ENCODE measurements around the gene ONECUT3.

DNA sequence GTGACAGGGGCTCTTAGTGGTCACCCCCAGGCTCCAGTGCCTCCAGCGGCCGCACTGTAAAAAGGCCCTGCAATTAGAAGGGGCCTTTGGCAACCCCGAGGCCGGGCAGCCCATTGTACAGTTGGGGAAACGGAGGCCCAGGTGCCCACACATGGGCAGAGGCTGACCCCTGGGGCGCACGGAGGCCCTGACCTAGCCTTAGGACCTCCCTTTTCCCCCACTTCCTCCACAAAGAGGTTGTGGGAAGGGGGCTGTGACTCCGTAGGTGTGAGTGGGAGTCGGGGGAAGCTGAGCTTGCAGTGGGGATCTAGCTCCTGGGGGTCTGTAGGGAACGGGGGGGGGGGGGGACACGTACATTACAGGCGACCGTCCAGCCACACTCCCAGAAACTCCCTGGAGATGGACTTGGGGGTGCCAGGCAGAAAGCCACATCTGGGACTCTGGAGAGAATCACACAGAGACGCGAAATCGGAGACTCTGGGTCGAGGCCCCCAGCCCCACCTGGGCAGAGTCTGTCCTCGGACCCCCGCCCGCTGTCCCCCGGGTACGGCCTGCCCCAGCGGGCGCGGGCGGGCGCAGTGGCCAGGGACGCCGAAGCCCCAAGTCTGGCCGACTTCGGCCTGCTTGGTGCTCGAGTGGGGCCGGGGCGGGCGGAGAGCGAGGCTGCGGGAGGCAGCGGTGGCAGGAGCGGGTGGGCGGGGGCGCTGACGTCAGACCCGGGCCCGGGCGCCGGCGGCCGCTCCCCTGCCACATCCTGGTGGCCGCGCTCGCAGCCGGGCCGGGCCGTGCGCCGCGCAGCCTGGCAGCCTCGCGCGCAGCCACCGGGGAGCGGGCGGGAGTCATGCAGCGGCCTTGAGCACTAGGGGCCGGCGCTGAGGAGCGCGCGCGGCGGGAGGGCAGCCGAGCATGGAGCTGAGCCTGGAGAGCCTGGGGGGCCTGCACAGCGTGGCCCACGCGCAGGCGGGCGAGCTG, at the start of gene ONECUT3:
- TF ChIP-seq, protein P1, sequence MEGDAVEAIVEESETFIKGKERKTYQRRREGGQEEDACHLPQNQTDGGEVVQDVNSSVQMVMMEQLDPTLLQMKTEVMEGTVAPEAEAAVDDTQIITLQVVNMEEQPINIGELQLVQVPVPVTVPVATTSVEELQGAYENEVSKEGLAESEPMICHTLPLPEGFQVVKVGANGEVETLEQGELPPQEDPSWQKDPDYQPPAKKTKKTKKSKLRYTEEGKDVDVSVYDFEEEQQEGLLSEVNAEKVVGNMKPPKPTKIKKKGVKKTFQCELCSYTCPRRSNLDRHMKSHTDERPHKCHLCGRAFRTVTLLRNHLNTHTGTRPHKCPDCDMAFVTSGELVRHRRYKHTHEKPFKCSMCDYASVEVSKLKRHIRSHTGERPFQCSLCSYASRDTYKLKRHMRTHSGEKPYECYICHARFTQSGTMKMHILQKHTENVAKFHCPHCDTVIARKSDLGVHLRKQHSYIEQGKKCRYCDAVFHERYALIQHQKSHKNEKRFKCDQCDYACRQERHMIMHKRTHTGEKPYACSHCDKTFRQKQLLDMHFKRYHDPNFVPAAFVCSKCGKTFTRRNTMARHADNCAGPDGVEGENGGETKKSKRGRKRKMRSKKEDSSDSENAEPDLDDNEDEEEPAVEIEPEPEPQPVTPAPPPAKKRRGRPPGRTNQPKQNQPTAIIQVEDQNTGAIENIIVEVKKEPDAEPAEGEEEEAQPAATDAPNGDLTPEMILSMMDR (IDR thresholded peaks at IDR 0.05): no peak
- no peak for TF ChIP-seq POLR2A (IDR thresholded peaks at IDR 0.05)

Data from lower leg skin (tissue), 3 donors.